ENCODE measurements around the gene BRAP.
A peak's percentile ranks its signal among the peaks of the same experiment; 100 is the strongest.
"Not testable (repeated sequence)": the region's sequence is repeated elsewhere in the genome, so short reads cannot be mapped to it uniquely, and the experiment has no call there.

The BRAP gene

GRCh38 chr12:111624540-111624939, 61.2 kb downstream of the BRAP start:
- Histone ChIP-seq H3K27me3 (replicated peaks) (no peaks in the 10 kb centered on the region), H3K4me3 (ENCODE audit: low read depth, low read length) (no peak overlapping the region), H3K36me3 (replicated peaks) (no peaks in the 10 kb centered on the region), H3K27ac (no peak overlapping the region)
- in situ Hi-C loops (cut with HindIII; ENCODE audit: low pct_ligation_motif_present, low sequenced_read_pairs) = no loop called here
- TF ChIP-seq CTCF (IDR thresholded peaks at IDR 0.05; ENCODE audit: low read depth, low read length, missing control alignments) = no peak
- DNase-seq = no peak

DNA sequence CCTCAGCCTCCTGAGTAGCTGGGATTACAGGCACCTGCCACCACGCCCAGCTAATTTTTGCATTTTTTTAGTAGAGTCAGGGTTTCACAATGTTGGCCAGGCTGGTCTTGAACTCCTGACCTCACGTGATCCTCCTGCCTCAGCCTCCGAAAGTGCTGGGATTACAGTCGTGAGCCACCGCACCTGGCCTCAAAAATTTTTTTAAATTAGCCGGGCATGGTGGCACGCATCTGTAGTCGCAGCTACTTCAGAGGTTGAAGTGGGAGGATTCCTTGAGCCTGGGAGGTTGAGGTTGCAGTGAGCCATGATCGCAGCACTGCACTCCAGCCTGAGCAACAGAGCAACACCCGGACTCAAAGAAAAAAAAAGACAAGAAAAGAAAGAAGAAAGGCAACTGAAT, 67.9 kb downstream of the BRAP start:
- H3K36me3 ChIP-seq (replicated peaks); H3K4me3 ChIP-seq (ENCODE audit: low read depth, low read length); in situ Hi-C loops (cut with HindIII; ENCODE audit: low pct_ligation_motif_present, low sequenced_read_pairs); DNase-seq; H3K27me3 ChIP-seq (replicated peaks); H3K27ac ChIP-seq: not testable (repeated sequence)

- no peak for DNase-seq
- in situ Hi-C loops (cut with HindIII; ENCODE audit: low pct_ligation_motif_present, low sequenced_read_pairs) = no loop called here
Measured at GRCh38 chr12:111616177-111616623, 69.6 kb downstream of the BRAP start.

GRCh38 chr12:111607239-111607638, 78.5 kb downstream of the BRAP start:
- no peak overlapping the region for H3K4me3 ChIP-seq (ENCODE audit: low read depth, low read length)
- in situ Hi-C loops (cut with HindIII; ENCODE audit: low pct_ligation_motif_present, low sequenced_read_pairs) = no loop called here
- no peak for DNase-seq
- peak; percentile 20 for TF ChIP-seq CTCF (IDR thresholded peaks at IDR 0.05; ENCODE audit: low read depth, low read length, missing control alignments)
- H3K27me3 ChIP-seq (replicated peaks) = no peaks in the 10 kb centered on the region
- H3K36me3 ChIP-seq (replicated peaks) = no peaks in the 10 kb centered on the region
- H3K27ac ChIP-seq = no peak overlapping the region

More at GRCh38 chr12:111616177-111616623, 69.6 kb downstream of the BRAP start:
- no peak for TF ChIP-seq CTCF (IDR thresholded peaks at IDR 0.05; ENCODE audit: low read depth, low read length, missing control alignments)
- Histone ChIP-seq H3K27ac (no peak overlapping the region), H3K27me3 (replicated peaks) (no peaks in the 10 kb centered on the region), H3K36me3 (replicated peaks) (no peaks in the 10 kb centered on the region), H3K4me3 (ENCODE audit: low read depth, low read length) (no peak overlapping the region)

DNA sequence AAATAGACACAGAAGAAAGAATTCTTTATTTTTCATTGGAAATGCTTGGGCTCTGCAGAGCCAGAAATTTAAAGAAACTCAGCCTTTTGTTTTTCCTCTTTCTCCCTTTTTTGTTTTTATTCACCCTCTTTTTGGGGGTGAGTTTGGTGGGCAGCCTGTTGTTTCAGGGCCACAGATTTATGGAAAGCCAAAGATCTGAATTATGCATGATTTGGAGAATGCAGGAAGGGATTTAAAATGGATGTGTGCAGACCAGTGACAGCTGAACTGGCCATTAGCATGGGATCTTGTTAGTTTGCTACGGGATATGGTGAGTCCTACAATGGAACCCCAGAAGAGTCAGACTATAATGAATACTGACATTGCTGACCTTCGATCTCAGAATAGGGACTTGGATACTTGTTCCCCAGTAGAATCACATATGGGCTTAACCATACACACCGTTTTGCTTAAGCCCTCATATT, 79.0 kb downstream of the BRAP start:
- in situ Hi-C loops (cut with HindIII; ENCODE audit: low pct_ligation_motif_present, low sequenced_read_pairs) = no loop called here
- no peaks in the 10 kb centered on the region for H3K36me3 ChIP-seq (replicated peaks)
- H3K27me3 ChIP-seq (replicated peaks) = no peaks in the 10 kb centered on the region
- no peak overlapping the region for H3K4me3 ChIP-seq (ENCODE audit: low read depth, low read length)
- no peak for TF ChIP-seq CTCF (IDR thresholded peaks at IDR 0.05; ENCODE audit: low read depth, low read length, missing control alignments)
- H3K27ac ChIP-seq = no peak overlapping the region
- DNase-seq = no peak

DNA sequence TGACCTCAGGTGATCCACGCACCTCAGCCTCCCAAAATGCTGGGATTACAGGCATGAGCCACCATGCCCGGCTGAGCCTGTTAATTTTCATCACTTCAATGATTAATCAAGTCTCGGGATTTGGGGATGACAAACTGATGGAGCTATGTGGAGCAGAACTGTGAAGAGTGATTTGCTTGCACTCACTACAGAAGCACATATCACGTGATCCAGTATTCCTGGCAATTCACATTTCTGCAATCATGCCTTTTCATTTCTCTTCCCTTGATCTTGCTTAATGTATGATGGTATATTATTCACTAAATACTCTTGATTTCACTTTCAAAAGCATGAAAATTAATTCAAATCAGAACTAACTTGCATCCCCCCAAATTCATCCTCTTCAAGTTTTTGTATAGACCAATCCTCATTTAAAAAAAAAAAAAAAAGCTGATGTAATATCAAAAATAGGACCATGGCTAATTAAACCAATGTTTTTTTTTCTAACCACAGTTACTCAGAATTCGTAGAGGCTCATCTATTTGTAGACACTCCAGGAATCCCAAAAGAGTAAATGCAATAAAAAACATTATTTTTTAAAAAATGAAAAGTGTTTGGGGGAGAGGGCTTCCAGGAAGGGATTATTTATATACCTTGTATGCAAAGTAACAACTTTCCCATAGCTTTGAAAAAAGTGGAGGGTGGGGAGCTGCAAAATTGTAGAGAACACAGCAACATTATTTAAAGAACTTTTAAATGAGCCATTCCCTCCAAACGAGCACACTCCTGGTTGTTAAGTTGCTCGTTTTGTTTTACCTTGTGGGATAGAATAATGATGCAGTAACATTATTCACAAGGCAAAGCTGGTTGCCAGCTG, 79.6 kb downstream of the BRAP start:
- Histone ChIP-seq H3K36me3 (replicated peaks) (no peaks in the 10 kb centered on the region), H3K27me3 (replicated peaks) (no peaks in the 10 kb centered on the region), H3K27ac (no peak overlapping the region), H3K4me3 (ENCODE audit: low read depth, low read length) (no peak overlapping the region)
- in situ Hi-C loops (cut with HindIII; ENCODE audit: low pct_ligation_motif_present, low sequenced_read_pairs) = no loop called here
- DNase-seq = no peak
- no peak for TF ChIP-seq CTCF (IDR thresholded peaks at IDR 0.05; ENCODE audit: low read depth, low read length, missing control alignments)

DNA sequence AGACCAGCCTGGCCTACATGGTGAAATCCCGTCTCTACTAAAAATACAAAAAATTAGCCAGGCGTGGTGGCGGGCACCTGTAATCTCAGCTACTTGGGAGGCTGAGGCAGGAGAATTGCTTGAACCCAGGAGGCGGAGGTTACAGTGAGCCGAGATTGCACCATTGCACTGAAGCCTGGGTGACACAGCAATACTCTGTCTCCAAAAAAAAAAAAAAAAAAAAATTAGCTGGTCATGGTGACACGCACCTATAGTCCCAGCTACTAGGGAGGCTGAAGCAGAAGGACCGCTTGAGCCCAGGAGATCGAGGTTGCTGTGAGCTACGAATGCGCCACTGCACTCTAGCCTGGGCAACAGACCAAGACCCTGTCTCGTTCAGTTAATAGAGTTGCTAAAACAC, 82.9 kb downstream of the BRAP start:
- H3K27ac ChIP-seq; H3K4me3 ChIP-seq (ENCODE audit: low read depth, low read length); H3K36me3 ChIP-seq (replicated peaks); H3K27me3 ChIP-seq (replicated peaks); in situ Hi-C loops (cut with HindIII; ENCODE audit: low pct_ligation_motif_present, low sequenced_read_pairs); DNase-seq: not testable (repeated sequence)

All from brain microvascular endothelial cell (primary cell).